CD4-positive, alpha-beta T cell treated with Interleukin-17A for 1 hour (primary cell): ENCODE results near the gene RNF111.
"Not testable (repeated sequence)": the region's sequence is repeated elsewhere in the genome, so short reads cannot be mapped to it uniquely, and the experiment has no call there.

Experiments
- DNase-seq: peaks from one replicate; pipeline ENCODE4 v3.0.0-alpha.2; 2020

RNF111 gene

DNA sequence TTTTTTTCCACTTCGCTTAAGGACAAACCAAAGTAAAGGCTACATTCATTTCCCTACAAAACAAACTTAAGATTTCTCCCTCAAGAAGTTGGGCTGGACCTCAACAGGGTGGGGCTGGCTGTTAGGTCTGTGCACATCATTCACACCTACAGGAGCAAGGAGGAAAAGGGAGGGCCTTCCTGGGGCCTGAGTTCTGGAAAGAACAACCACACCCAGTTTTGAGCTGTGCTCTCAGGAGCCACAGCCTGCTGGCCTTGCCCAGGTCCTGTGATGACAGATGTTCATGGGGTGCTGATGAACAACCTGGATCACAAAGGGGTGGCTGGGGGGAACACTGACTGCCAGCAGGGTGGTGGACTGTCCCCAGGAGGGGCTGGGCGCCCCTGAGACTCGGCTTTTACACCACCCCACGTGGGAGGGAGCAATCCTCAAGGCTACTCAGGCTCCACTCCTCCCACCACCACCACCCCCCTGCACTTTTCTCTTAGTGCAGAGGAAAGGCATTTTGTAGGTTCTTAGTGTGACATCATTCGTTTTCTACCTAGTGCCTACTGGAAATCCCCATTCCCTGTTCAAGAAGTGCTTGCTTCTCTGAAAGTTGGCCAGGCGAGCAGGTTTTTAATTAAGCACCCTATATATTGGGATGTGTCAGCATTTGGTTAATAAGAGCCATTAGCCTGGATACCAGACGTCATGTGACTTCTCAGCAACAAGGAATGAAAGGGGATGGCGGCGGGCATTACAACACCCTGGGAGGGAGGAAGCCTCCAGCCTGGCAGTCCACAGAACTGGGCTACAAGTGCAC, 153.2 kb downstream of the RNF111 start:
- no peak for DNase-seq

DNA sequence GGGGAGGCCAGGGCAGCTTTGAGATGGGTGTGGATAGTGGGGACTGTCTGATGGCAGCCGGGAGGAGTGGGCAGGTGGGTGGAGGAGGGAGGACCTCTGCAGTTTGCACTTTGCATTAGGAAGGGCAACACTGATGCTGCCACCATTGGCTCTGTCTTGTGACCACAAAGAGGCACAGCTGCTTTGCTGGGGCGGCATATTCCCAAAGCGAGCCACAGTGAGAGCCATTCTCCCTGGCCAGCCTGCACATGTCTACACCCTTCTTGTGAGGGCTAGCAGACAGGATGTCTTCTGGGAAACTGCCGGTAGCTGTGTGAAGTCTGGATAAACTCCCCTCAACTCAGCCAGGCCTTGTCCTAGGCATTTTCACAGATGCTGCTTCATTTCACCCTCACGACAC, 155.8 kb downstream of the RNF111 start:
- DNase-seq = no peak

DNA sequence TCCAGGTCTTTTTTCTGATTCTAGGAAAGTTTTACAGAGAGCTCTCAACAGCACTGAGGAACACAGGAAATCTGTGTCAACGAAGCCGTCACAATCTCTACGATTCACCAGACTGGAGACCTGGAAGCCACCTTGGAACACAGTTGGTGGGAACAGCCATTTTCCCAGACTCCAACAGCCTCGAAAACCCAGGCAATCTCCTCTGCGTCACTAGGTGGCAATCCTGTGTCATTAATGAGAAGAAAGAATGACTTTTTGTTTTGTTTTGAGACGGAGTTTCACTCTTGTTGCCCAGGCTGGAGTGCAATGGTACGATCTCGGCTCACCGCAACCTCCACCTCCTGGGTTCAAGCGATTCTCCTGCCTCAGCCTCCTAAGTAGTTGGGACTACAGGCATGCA, 157.1 kb downstream of the RNF111 start:
- not testable (repeated sequence) for DNase-seq
